ENCODE results near the gene GMPR. TPM values are rescaled to one million over a fixed set of nuclear protein-coding genes. Genes with fewer than 3 reads are reported as not detected.

The GMPR gene
- total RNA-seq, 1 experiment from 2014 or later: 24.0 TPM

DNA sequence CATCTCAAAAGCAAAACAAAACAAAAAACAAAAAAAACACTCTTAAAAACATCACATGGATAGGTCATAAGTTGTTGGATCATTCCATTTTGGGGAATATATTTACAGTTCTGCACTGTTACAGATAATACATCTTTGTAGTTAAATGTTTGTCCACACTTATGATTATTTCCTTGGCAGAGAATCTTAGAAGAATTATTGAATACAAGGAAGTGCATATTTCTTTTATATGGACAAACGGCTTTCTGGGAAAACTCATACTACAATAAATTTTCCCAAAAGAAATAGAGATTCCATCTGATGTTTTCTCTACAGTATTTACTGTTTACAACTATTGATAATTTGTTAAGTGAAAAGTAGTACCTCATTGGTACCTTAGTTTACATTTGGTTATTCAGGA is 33.8 kb downstream of the GMPR start:
- H4K20me1 ChIP-seq (ENCODE audit: insufficient read depth): no peaks in the 10 kb centered on the region
- no peaks in the 10 kb centered on the region for H3K9me3 ChIP-seq (ENCODE audit: control insufficient read depth in 1 of 2, insufficient read depth in 1 of 2, low read depth in 1 of 2, low read length in 2 of 2)
- ChIA-PET CTCF (interaction anchor here (1.3 kb wide), 1 partner anchor 814 kb away, joined by 3 read pairs; no protein-coding TSS in a partner anchor), RAD21 (ENCODE audit: low non-redundant PET in 1 of 2, low total read pairs in 2 of 2, uncharacterized antibody in 2 of 2, unreplicated experiment in 2 of 2) (no interaction called here), POLR2A (no interaction called here)
- H3K4me3 ChIP-seq (replicated peaks in 1 of 2; ENCODE audit: low read depth in 1 of 2, low read length in 2 of 2): no peak overlapping the region
- H3K79me2 ChIP-seq (ENCODE audit: insufficient read depth, low read length): no peaks in the 10 kb centered on the region
- intact Hi-C loops (cut with micrococcal nuclease): no loop called here
- ATAC-seq (no peak), DNase-seq (ENCODE audit: low read depth, low spot score) (no peak)
- H3K27me3 ChIP-seq (ENCODE audit: insufficient read depth, low read length): no peaks in the 10 kb centered on the region
- no peak overlapping the region for H3K27ac ChIP-seq (ENCODE audit: low read depth, low read length)
- H3K9me2 ChIP-seq (ENCODE audit: insufficient read depth): no peaks in the 10 kb centered on the region
- no peak for TF ChIP-seq EZH2 (IDR thresholded peaks at IDR 0.05)
- TF ChIP-seq, protein P1, sequence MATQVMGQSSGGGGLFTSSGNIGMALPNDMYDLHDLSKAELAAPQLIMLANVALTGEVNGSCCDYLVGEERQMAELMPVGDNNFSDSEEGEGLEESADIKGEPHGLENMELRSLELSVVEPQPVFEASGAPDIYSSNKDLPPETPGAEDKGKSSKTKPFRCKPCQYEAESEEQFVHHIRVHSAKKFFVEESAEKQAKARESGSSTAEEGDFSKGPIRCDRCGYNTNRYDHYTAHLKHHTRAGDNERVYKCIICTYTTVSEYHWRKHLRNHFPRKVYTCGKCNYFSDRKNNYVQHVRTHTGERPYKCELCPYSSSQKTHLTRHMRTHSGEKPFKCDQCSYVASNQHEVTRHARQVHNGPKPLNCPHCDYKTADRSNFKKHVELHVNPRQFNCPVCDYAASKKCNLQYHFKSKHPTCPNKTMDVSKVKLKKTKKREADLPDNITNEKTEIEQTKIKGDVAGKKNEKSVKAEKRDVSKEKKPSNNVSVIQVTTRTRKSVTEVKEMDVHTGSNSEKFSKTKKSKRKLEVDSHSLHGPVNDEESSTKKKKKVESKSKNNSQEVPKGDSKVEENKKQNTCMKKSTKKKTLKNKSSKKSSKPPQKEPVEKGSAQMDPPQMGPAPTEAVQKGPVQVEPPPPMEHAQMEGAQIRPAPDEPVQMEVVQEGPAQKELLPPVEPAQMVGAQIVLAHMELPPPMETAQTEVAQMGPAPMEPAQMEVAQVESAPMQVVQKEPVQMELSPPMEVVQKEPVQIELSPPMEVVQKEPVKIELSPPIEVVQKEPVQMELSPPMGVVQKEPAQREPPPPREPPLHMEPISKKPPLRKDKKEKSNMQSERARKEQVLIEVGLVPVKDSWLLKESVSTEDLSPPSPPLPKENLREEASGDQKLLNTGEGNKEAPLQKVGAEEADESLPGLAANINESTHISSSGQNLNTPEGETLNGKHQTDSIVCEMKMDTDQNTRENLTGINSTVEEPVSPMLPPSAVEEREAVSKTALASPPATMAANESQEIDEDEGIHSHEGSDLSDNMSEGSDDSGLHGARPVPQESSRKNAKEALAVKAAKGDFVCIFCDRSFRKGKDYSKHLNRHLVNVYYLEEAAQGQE (IDR thresholded peaks at IDR 0.05; ENCODE audit: low read depth): no peak
- TF ChIP-seq CTCF (IDR thresholded peaks at IDR 0.05 in 2 of 3, conservative IDR thresholded peaks at IDR 0.05 in 1 of 3; ENCODE audit: borderline replicate concordance in 1 of 3, insufficient read depth in 1 of 3, low read depth in 2 of 3, low read length in 2 of 3): no peak
- H3K9ac ChIP-seq (ENCODE audit: low read length): no peak overlapping the region
- H3K4me2 ChIP-seq (ENCODE audit: low read length): no peak overlapping the region
- no peaks in the 10 kb centered on the region for H3K36me3 ChIP-seq (ENCODE audit: control insufficient read depth in 1 of 2, insufficient read depth in 2 of 2, low read length in 2 of 2)
- BruUV-seq (replicated peaks): no TSS peak
- no peak overlapping the region for H2AFZ ChIP-seq (ENCODE audit: low read depth, low read length, poor library complexity, severe bottlenecking)
- H3K4me1 ChIP-seq (ENCODE audit: control insufficient read depth in 1 of 2, insufficient read depth in 2 of 2, low read length in 2 of 2): peaks cover 9% of the 10 kb centered on the region in 2 experiments
